DOHH2 (cell line): Measurements from ENCODE around the gene DIS3L2.

Source experiments
- H3F3A ChIP-seq: fragments of 200-600 bp; sonication (generic), shearing (Covaris generic); 2 replicates; pipeline ENCODE4 v1.6.0; 2016; ENCODE audit warnings: antibody characterized with exemption, mild to moderate bottlenecking; ENCODE audit not compliant: control insufficient read depth, insufficient read depth
- H3K27ac ChIP-seq: fragments of 200-600 bp; sonication (generic); 2 replicates; pipeline ENCODE4 v1.5.1; 2014; ENCODE audit warnings: low read depth, mild to moderate bottlenecking, low read length, moderate library complexity
- H3K27me3 ChIP-seq: fragments of 200-600 bp; sonication (generic); 2 replicates; pipeline ENCODE4 v1.6.1; 2014; ENCODE audit warnings: mild to moderate bottlenecking, low read length, mixed read lengths; ENCODE audit not compliant: control insufficient read depth
- H3K36me3 ChIP-seq: fragments of 200-600 bp; sonication (generic); 2 replicates; pipeline ENCODE4 v1.6.1; 2014; ENCODE audit warnings: mild to moderate bottlenecking, low read length, moderate library complexity, mixed read lengths; ENCODE audit not compliant: control insufficient read depth
- H3K4me1 ChIP-seq: fragments of 200-600 bp; sonication (generic); 2 replicates; pipeline ENCODE4 v1.6.1; 2014; ENCODE audit warnings: mild to moderate bottlenecking, low read length, mixed read lengths; ENCODE audit not compliant: control insufficient read depth
- H3K4me2 ChIP-seq: fragments of 200-600 bp; sonication (generic); 2 replicates; pipeline ENCODE4 v1.6.0; 2014; ENCODE audit warnings: mild to moderate bottlenecking, low read length, moderate library complexity
- H3K4me3 ChIP-seq: fragments of 200-600 bp; sonication (generic); 2 replicates; pipeline ENCODE4 v1.5.1; 2014; ENCODE audit warnings: mild to moderate bottlenecking, low read length, mixed read lengths
- H3K79me2 ChIP-seq: fragments of 200-600 bp; sonication (generic); 2 replicates; pipeline ENCODE4 v1.6.1; 2014; ENCODE audit warnings: mild to moderate bottlenecking, low read length, mixed read lengths; ENCODE audit not compliant: control insufficient read depth
- H3K9me2 ChIP-seq: fragments of 200-600 bp; sonication (generic); replicated peaks from 2 replicates; pipeline ENCODE4 v1.6.1; 2014; ENCODE audit warnings: mild to moderate bottlenecking, low read length, mixed read lengths; ENCODE audit not compliant: control insufficient read depth
- H3K9me3 ChIP-seq: fragments of 200-600 bp; sonication (generic); 2 replicates; pipeline ENCODE4 v1.6.1; 2014; ENCODE audit warnings: antibody characterized with exemption, low read length, mixed read lengths; ENCODE audit not compliant: control insufficient read depth, insufficient read depth
- H4K20me1 ChIP-seq: fragments of 200-600 bp; sonication (generic); 2 replicates; pipeline ENCODE4 v1.6.0; 2014; ENCODE audit warnings: low read depth, mild to moderate bottlenecking, antibody characterized with exemption, low read length, moderate library complexity; ENCODE audit not compliant: control insufficient read depth, insufficient read depth
- CTCF ChIP-seq: fragments of 200-600 bp; sonication (generic); IDR thresholded peaks from one replicate; pipeline ENCODE4 v1.5.1; 2014; ENCODE audit warnings: antibody characterized with exemption, mild to moderate bottlenecking, low read depth, low read length; ENCODE audit not compliant: poor library complexity, severe bottlenecking
- EZH2phosphoT487 ChIP-seq: fragments of 200-600 bp; sonication (generic); IDR thresholded peaks from 2 replicates; pipeline ENCODE4 v1.6.1; 2017; ENCODE audit warnings: borderline replicate concordance, mild to moderate bottlenecking, antibody characterized with exemption, low read length, moderate library complexity, mixed read lengths

Gene DIS3L2

GRCh38 chr2:232276733-232277313, 315.3 kb downstream of the DIS3L2 start:
- no peak overlapping the region for H3K27ac ChIP-seq
- no peaks in the 10 kb centered on the region for H3K79me2 ChIP-seq
- H3K9me2 ChIP-seq: no peaks in the 10 kb centered on the region
- H3K9me3 ChIP-seq: no peaks in the 10 kb centered on the region
- H3K27me3 ChIP-seq: no peaks in the 10 kb centered on the region
- no peaks in the 10 kb centered on the region for H3K4me1 ChIP-seq
- no peak overlapping the region for H3K4me3 ChIP-seq
- no peaks in the 10 kb centered on the region for H3K36me3 ChIP-seq
- H3K4me2 ChIP-seq: no peak overlapping the region
- TF ChIP-seq EZH2phosphoT487: no peak
- no peak for TF ChIP-seq CTCF
- H4K20me1 ChIP-seq: no peaks in the 10 kb centered on the region
- H3F3A ChIP-seq: no peaks in the 10 kb centered on the region

GRCh38 chr2:232278534-232278933, 317.0 kb downstream of the DIS3L2 start:
- H3K36me3 ChIP-seq: no peaks in the 10 kb centered on the region
- H3K4me1 ChIP-seq: no peaks in the 10 kb centered on the region
- H3K4me2 ChIP-seq: no peak overlapping the region
- no peaks in the 10 kb centered on the region for H3K9me3 ChIP-seq
- H3F3A ChIP-seq: no peaks in the 10 kb centered on the region
- H3K27me3 ChIP-seq: no peaks in the 10 kb centered on the region
- no peaks in the 10 kb centered on the region for H4K20me1 ChIP-seq
- H3K27ac ChIP-seq: no peak overlapping the region
- no peaks in the 10 kb centered on the region for H3K9me2 ChIP-seq
- H3K4me3 ChIP-seq: no peak overlapping the region
- no peaks in the 10 kb centered on the region for H3K79me2 ChIP-seq
- TF ChIP-seq CTCF (no peak), EZH2phosphoT487 (no peak)

- Histone ChIP-seq H3K79me2 (no peaks in the 10 kb centered on the region), H3K9me2 (no peaks in the 10 kb centered on the region), H3K9me3 (no peaks in the 10 kb centered on the region), H3K27ac (no peak overlapping the region), H3F3A (no peaks in the 10 kb centered on the region), H3K27me3 (no peaks in the 10 kb centered on the region), H3K36me3 (no peaks in the 10 kb centered on the region), H4K20me1 (no peaks in the 10 kb centered on the region), H3K4me1 (no peaks in the 10 kb centered on the region), H3K4me3 (no peak overlapping the region), H3K4me2 (no peak overlapping the region)
- TF ChIP-seq EZH2phosphoT487: no peak
- TF ChIP-seq CTCF: no peak
Observed at GRCh38 chr2:232280341-232280740, 318.8 kb downstream of the DIS3L2 start.
